SW480 (cell line): ENCODE data around the gene DIP2B.
A peak's percentile ranks its signal among the peaks of the same experiment; 100 is the strongest.
"Not testable (repeated sequence)": the region's sequence is repeated elsewhere in the genome, so short reads cannot be mapped to it uniquely, and the experiment has no call there.

Experiments
- DNase-seq: peaks from one replicate; pipeline ENCODE4 v3.0.0-alpha.2; 2016; ENCODE audit warnings: low spot score

DIP2B gene

DNA sequence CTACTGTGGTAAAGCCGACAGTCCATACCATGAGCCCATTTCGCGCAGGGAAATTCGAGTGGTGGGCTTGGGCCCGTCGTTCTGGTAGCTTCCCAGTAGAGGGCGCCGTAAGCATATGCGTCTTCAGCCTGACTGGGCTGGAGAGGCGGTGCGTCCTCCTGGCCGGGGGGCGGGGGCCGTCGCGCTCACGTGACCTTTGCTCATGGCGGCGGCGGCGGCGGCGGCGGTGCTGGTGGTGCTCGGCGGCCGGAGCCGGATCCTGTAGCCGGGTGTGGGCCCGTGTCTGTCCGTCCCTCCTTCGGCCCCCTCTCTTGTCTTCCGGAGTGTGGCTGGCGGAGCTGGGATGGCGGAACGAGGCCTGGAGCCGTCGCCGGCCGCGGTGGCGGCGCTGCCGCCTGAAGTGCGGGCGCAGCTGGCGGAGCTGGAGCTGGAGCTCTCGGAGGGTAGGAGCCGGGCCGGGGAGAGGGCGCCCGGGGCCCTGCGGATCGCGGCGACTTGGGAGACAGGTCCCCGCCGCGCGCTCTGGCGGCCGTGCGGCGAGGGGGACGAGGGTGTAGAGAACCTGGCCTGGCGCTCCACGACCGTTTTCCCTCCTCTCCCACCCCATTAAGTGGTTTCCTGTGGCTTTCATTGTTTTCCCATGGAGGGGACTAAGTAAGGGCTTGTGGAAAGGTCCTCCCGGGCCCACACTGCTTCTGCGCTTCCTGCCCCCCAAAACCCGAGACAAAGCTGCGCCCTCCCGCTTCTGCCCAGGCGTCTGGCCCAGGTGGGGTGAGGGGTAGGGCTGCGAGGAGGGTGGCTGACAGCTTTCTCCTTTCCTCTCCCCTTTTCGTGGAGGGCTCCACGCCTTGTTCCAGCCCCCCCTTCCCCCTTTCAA, at the start of gene DIP2B:
DIP2B (plus strand) TSS at position 188 of the 877 bp plus-strand sequence; CDS start at position 344, 156 bp downstream.
- DNase-seq = peak; percentile 89

DNA sequence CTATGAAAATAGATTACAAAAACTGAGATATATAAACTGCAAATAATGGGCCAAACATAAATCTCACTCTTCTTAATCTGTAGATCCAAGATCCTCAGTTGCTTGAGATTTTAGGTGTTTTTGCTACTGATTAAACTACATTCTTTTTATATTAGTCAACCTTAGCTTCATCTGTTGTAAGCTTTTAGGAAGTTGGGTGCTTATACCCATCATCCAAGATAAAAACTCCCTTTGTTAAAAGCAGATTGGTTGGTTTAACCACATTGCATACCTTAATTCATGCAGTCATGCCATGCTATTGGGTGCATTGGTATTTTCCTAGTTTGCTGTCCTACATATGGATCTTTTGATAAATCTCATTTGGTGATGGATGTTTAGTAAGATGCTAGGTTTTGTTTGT, 46.2 kb upstream of the DIP2B start:
- DNase-seq = peak; percentile 18

- DNase-seq = no peak
Measured at GRCh38 chr12:50467439-50467838, 37.3 kb upstream of the DIP2B start.

- DNase-seq = no peak
Measured at GRCh38 chr12:50477241-50477832, 27.4 kb upstream of the DIP2B start.

DNA sequence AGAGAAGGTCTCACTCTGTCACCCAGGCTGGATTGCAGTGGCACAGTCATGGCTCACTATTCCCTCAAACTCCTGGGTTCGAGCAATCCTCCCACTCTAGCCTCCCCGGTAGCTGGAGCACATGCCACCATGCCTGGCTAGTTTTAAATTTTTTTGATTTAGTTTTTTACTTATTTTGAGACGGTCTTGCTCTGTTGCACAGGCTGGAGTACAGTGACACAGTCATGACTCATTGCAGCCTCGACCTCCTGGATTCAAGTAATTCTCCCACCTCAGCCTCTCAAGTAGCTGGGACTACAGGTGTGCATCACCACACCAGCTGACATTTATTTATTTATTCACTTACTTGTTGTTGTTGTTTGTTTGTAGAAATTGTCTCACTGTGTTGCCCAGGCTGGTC, 22.2 kb upstream of the DIP2B start:
- DNase-seq = no peak

GRCh38 chr12:50483488-50483887, 21.3 kb upstream of the DIP2B start:
- DNase-seq = no peak

DNA sequence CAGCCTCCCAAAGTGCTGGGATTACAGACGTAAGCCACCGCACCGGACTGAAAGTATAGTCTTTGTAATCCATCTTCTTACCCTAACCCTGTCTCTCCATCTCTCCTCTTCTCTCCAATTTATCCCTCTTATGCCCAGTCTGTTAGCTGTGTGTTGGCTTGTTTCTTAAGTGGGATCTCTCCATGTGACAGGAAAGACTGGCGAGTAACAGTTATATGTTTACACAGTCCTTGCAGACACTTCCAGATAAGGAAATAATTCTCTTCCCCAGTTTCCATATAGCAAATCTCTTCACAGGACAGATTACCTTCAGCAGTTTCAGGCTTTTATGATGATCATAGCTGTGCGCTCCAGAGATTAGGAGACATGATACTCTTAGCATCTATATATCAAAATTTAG, 16.0 kb upstream of the DIP2B start:
- no peak for DNase-seq

DNA sequence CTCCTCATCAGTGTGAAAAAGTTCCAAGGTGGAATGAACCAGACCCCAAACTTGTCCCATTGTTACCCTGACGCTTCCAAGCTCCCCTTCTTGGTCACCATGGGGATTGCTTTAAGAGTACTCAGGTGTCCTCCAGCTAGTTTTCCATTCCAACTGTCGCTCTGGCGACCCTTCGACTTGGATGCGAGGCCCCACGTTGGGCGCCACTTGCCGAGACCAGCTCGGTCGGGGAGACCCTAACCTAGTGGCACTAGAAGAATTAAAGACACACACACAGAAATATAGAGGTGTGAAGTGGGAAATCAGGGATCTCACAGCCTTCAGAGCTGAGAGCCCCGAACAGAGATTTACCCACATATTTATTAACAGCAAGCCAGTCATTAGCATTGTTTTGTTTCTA, 6.7 kb upstream of the DIP2B start:
- DNase-seq = not testable (repeated sequence)

DNA sequence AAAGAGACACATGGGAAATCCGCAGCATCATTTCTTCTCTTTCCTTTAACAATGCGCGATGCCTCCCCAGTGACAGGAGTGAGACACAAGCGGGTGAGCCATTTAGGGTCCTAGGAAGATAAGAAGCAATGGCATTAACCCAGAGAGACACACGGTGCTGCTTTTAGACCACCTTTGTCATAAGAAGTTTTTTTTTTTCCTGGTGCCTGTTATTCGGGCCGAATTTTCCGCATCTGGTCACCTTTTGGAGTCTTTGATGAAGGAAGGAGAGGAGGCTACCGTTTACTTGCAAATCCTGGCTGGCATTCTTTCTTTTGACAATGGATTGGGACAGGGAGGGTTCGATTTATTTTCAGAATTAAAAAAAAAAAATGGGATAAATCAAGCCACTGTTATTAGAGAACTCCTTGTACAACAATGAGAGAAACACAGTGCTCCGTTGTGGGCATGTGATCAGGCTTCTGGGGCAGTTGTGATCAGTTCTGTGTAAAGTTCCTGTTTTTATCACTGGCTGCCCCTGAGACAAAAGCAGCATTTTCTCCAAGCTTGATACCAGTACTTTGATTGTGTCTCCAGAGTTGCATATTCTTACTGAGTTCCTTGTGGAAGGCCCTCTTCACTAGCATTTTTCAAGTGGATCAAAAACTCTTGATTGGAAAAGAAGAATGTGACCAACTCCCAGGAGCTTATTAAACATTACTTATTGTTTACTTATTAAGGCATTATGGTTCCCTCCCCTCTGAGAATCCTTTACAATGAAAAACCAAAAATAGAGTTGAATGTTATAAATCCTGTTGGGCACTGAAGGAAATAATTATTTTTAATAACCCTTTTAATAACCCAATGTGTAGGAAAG, 1.1 kb downstream of the DIP2B start:
- no peak for DNase-seq

GRCh38 chr12:50506753-50507473, 2.1 kb downstream of the DIP2B start:
- no peak for DNase-seq

DNA sequence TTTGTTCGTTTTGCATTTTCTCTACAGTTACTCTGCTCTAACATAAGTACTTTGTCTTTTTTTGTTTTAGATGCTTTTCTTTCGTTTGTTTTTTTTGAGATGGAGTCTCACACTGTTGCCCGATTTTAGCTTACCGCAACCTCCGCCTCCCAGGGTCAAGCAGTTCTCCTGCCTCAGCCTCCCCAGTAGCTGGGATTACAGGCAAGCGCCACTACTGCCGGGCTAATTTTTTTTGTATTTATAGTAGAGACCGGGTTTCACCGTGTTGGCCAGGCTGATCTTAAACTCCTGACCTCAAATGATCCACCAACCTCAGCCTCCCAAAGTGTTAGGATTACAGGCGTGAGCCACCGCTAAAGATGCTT, 2.7 kb downstream of the DIP2B start:
- DNase-seq = no peak

DNA sequence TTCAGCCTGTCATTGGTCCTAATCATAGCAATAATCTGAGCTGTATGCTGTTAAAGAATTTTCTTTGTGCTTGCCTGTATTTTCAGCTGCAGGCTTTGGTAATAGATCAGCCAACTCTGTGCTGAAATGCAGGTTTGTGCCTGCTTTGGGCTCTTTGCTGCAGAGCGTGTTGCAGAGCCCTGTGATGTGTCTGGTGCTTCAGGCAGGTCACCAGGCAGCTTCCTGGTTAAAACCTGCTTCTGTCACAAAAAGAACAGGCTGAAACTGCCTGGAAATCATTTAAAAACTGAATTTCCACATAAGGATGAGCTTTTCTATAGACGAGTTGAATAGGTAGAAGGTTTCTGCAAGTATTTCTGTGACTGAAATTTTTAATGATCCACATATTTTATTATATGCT, 3.1 kb downstream of the DIP2B start:
- no peak for DNase-seq

DNA sequence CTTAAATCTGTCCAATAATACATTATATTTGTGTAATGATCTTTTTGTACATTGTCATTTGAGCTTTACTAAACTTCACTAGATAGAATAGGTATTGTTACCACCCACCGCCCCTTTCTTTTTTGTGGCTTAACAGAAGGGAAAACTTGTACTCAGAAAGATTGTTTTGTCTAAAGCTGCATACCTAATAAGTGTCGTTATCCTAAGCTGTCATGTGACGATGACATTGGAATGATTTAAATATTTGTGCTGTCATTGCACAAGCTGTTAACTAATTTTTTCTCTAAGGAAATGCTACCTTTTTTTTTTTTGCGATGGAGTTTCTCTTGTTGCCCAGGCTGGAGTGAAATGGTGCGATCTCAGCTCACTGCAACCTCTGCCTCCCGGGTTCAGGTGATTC, 3.6 kb downstream of the DIP2B start:
- no peak for DNase-seq

GRCh38 chr12:50508970-50509663, 4.3 kb downstream of the DIP2B start:
- DNase-seq = no peak

DNA sequence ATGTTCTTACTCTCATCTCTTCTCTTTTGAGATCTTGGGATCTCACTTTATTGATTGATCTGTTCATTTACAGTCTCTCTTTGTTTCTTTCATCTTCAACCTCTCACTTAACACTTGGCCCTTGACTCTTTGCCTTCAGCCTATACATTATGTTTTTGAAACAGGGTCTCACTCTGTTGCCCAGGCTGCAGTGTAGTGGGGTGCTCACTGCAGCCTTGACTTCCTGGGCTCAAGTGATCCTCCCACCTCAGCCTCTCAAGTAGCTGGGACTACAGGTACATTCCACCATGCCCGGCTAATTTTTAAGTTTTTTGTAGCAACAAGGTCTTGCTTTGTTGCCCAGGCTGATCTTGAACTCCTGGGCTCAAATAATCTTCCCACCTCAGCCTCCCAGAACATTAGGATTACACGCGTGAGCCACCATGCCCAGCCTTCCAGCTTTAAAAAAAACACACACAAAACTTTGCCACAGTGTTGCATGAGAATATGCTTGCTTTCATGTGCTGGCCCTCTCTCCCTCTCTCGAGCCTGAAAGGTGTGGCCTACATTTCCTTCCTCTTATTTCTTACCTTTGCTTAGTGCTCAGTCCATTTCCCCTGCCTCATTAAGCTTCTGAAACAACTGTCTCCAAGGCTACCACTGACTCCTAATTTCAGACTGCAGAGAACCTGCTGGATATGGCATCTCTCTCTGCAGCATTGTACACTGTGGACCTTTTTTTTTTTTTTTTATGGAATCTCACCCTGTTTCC, 9.9 kb downstream of the DIP2B start:
- no peak for DNase-seq

DNA sequence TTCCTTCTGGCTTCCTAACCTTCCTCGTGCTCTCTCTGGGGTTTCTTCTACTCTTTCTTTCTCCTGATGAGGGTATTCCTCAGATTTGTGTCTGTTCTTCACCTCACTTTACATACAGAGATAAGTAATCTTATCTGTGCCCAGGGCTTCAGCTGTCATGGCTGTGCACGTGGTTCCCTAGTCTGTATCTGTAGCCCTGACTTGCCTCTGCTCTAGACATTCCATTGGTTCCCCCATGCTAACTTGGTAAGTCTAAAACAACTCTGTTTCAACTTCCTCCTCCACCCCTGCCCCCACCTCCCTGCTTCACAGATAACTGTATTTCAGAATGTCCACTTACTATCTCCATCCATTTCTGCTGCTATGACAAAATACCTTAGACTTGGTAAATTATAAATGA, 10.8 kb downstream of the DIP2B start:
- no peak for DNase-seq

GRCh38 chr12:50517421-50518048, 12.8 kb downstream of the DIP2B start:
- no peak for DNase-seq

- DNase-seq = no peak
Measured at GRCh38 chr12:50518090-50518489, 13.3 kb downstream of the DIP2B start.

GRCh38 chr12:50519353-50519752, 14.6 kb downstream of the DIP2B start:
- no peak for DNase-seq
